ENCODE data around the gene ACYP2.
A peak's percentile ranks its signal among the peaks of the same experiment; 100 is the strongest.

GRCh38 chr2:54336136-54336976, 220.9 kb downstream of the ACYP2 start:
- TF ChIP-seq, protein P1, sequence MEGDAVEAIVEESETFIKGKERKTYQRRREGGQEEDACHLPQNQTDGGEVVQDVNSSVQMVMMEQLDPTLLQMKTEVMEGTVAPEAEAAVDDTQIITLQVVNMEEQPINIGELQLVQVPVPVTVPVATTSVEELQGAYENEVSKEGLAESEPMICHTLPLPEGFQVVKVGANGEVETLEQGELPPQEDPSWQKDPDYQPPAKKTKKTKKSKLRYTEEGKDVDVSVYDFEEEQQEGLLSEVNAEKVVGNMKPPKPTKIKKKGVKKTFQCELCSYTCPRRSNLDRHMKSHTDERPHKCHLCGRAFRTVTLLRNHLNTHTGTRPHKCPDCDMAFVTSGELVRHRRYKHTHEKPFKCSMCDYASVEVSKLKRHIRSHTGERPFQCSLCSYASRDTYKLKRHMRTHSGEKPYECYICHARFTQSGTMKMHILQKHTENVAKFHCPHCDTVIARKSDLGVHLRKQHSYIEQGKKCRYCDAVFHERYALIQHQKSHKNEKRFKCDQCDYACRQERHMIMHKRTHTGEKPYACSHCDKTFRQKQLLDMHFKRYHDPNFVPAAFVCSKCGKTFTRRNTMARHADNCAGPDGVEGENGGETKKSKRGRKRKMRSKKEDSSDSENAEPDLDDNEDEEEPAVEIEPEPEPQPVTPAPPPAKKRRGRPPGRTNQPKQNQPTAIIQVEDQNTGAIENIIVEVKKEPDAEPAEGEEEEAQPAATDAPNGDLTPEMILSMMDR (IDR thresholded peaks at IDR 0.05) = no peak
- TF ChIP-seq POLR2A (IDR thresholded peaks at IDR 0.05; ENCODE audit: low read depth) = no peak
- TF ChIP-seq POLR2AphosphoS5 (IDR thresholded peaks at IDR 0.05) = peak in 1 of 2 donors; percentile 14
